ENCODE results near the gene RAB40C. TPM values are rescaled to one million over a fixed set of nuclear protein-coding genes. Genes with fewer than 3 reads are reported as not detected.

RAB40C gene
- total RNA-seq, 1 experiment from 2014 or later = 26.3 TPM

GRCh38 chr16:641326-642188 is 51.7 kb downstream of the RAB40C start, which contains the start of gene MCRIP2:
Gene MCRIP2 (plus strand): TSS chr16:641828. CDS start chr16:641992, 164 bp downstream.
- DNase-seq = peak; percentile 100
- Histone ChIP-seq H3K36me3 (replicated peaks; ENCODE audit: control insufficient read depth, insufficient read depth, low read length) (no peaks in the 10 kb centered on the region; the same call in 1 of the 2 replicates), H3K4me3 (ENCODE audit: insufficient read depth, low read depth, low read length) (peak within 1 kb of the TSS; percentile 70), H3K27me3 (ENCODE audit: control insufficient read depth, insufficient read depth, low read length) (peaks cover 3% of the 10 kb centered on the region)

DNA sequence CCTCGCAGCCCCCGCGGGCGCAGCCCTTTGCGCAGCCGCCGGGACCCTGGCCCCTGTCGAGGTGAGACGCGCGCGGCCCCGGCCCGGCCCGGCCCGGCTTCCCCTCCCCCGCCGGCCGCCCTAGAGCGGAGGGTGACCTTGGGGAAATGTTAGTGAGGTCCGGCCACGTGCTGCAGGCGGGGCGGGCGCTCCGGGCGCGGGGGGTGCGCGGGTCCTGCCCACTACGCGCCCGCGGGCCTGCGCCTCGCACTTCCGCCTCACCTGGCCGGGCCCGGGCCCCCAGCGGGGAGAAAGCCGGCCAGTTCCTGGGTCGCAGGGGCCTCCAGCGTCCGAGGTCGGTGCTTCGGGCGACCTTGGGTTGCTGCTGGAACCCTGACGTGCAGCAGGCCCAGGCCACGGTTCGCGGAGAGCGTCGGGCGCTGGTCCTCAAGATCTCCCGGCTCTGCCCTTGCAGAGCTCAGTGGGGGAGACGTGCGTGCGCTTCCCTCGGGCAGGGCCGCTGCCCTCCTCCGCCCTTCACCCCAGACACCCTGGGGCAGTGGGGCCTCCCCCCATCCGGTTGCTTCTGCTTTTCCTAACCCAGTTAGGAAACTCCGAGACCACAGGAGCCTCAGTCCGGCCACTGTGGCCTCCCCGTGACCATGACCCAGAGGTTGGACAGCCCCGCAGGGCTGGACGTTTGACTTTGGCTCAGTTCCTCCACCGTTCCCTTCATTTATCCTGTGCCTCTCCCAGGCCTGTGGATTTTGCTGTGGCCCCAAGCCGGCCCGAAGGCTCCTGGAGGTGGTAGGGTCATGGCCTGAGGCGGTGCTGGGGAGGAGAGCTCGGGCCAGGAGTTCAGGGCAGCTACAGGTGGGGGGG is 52.6 kb downstream of the RAB40C start:
- peak; percentile 93 for DNase-seq
- H3K4me3 ChIP-seq (ENCODE audit: insufficient read depth, low read depth, low read length) = peak overlapping the region; percentile 70
- H3K27me3 ChIP-seq (ENCODE audit: control insufficient read depth, insufficient read depth, low read length) = peaks cover 3% of the 10 kb centered on the region
- H3K36me3 ChIP-seq (replicated peaks; ENCODE audit: control insufficient read depth, insufficient read depth, low read length) = no peaks in the 10 kb centered on the region; the same call in 1 of the 2 replicates

- peak; percentile 74 for DNase-seq
- peak overlapping the region; percentile 70; the same call in 1 of the 2 replicates for H3K4me3 ChIP-seq (ENCODE audit: insufficient read depth, low read depth, low read length)
- H3K27me3 ChIP-seq (ENCODE audit: control insufficient read depth, insufficient read depth, low read length) = peaks cover 3% of the 10 kb centered on the region
- H3K36me3 ChIP-seq (replicated peaks; ENCODE audit: control insufficient read depth, insufficient read depth, low read length) = no peaks in the 10 kb centered on the region; the same call in 1 of the 2 replicates
Observed at GRCh38 chr16:643050-643368, 53.1 kb downstream of the RAB40C start.

DNA sequence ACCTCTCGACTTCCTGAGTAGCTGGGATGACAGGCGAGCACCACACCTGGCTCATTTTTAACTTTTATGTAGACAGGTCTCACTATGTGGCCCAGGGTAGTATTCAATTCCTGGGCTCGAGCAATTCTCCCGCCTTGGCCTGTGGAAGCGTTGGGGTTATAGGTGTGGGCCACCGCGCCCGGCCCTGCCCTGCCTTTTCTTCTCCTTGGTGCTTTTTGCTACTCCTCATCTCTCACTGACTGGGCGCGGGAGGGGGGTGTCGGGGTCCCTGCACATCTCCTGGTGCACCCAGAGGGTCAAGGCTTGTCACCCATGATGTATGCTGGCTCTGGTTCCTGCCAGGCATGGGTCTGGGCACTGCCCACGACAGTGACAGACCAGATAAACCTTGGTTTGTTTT is 54.7 kb downstream of the RAB40C start:
- H3K36me3 ChIP-seq (replicated peaks; ENCODE audit: control insufficient read depth, insufficient read depth, low read length) = no peaks in the 10 kb centered on the region; the same call in 1 of the 2 replicates
- no peak for DNase-seq
- H3K27me3 ChIP-seq (ENCODE audit: control insufficient read depth, insufficient read depth, low read length) = peaks cover 3% of the 10 kb centered on the region
- H3K4me3 ChIP-seq (ENCODE audit: insufficient read depth, low read depth, low read length) = no peak overlapping the region

DNA sequence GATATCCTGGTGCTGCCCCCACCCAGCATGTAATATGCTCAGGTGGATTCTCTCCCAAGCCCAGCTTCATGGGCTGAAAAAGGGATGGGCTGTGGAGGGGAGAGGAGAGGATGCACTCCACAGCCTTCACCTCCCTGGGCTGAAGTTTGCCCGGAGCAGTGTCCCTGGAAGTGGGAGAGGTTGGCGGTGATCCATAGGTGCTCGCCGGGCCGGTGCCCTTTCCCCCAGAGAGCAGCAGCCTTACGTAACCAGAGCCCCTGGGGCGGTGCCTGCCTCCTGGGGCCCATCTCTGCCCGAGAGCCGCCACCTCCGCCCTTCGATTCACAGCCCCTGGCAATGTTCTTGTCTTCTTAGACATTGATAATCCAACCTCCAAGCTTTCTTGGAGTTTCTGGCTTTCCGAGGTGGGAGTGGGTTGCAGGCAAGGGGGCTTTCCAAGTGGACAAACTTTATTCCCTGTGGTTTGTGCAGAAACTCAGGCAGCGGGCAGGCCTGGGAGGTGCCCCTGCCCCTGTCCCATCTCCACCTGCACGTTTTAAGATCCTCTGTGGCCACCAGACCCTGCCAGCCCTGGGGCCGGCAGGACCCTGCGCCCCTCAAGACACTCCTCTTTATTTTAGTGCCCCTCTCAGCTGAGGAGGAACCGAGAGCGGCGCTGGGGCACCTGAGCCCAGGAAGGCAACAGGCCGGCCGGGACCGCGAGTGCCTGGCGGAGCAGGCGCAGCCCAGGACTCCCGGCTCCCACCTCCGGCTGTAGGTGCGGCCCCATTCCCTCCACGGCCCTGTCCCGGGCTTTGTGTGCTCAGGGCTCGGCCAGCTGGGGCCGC is 56.2 kb downstream of the RAB40C start:
- H3K4me3 ChIP-seq (ENCODE audit: insufficient read depth, low read depth, low read length) = no peak overlapping the region
- no peaks in the 10 kb centered on the region; the same call in 1 of the 2 replicates for H3K36me3 ChIP-seq (replicated peaks; ENCODE audit: control insufficient read depth, insufficient read depth, low read length)
- DNase-seq = no peak
- H3K27me3 ChIP-seq (ENCODE audit: control insufficient read depth, insufficient read depth, low read length) = peaks cover 3% of the 10 kb centered on the region

DNA sequence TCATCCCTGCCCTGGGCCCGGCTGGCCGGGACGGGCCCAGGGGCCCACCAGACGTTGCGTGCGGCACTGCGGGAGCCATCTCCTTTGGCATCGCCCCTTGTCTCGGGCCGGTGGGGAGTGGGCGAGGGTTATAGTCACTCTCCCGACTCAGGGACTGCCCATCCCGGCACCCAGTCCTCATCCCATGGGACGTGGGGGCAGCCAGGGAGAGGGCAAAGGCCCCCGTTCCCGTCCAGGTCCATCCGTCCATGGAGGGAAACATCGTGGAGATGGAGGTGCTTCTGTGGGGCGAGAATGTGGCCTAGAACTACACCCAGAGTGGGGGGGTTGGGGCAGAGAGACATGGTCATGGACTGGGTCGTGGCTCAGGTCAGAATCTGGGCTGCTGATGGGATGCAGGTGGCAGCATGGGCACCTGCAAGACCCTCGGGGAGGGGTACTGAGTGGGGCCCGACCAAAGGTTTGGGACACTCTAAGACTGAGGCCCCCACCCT is 56.9 kb downstream of the RAB40C start:
- H3K4me3 ChIP-seq (ENCODE audit: insufficient read depth, low read depth, low read length) = no peak overlapping the region
- no peak for DNase-seq
- H3K27me3 ChIP-seq (ENCODE audit: control insufficient read depth, insufficient read depth, low read length) = peaks cover 3% of the 10 kb centered on the region
- H3K36me3 ChIP-seq (replicated peaks; ENCODE audit: control insufficient read depth, insufficient read depth, low read length) = no peaks in the 10 kb centered on the region; the same call in 1 of the 2 replicates

- no peak for DNase-seq
- no peak overlapping the region for H3K4me3 ChIP-seq (ENCODE audit: insufficient read depth, low read depth, low read length)
- H3K27me3 ChIP-seq (ENCODE audit: control insufficient read depth, insufficient read depth, low read length) = peaks cover 2% of the 10 kb centered on the region
- no peaks in the 10 kb centered on the region; the same call in 1 of the 2 replicates for H3K36me3 ChIP-seq (replicated peaks; ENCODE audit: control insufficient read depth, insufficient read depth, low read length)
Observed at GRCh38 chr16:647173-647902, 57.5 kb downstream of the RAB40C start.

DNA sequence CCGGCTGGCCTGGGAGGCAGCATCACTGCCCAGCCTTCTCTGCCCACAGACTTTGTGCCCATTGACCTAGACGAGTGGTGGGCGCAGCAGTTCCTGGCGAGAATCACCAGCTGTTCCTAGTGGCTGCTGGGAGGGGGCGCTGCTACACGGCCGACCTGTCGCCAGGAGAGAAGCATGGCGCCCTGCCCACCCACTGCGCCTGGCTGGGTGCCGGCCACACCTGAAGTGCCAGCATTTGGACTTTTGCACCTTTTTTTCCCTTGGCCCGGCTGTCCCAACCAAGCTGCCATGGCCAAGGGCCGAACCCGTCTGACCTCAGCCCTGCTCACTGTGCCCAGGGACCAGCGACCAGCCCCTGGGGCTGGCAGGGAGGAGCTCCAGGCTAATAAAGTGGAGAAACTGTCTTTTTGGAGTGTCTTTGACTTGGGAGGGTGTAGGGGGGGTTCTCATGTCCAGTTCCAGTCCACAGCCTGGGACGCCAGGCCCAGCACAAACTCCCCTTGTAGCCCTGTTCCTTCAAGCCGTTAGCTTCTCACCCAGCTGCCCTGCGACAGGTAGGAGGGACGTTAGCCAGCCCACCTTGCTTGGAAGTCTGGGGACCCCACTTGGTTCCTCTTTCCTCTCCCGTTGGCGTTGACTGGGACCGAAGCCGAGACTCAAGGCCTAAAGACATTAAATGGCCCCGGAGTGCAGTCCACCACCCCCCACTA is 58.4 kb downstream of the RAB40C start:
- DNase-seq = peak; percentile 92
- peak overlapping the region; percentile 74 for H3K4me3 ChIP-seq (ENCODE audit: insufficient read depth, low read depth, low read length)
- no peaks in the 10 kb centered on the region for H3K27me3 ChIP-seq (ENCODE audit: control insufficient read depth, insufficient read depth, low read length)
- no peaks in the 10 kb centered on the region; the same call in 1 of the 2 replicates for H3K36me3 ChIP-seq (replicated peaks; ENCODE audit: control insufficient read depth, insufficient read depth, low read length)

DNA sequence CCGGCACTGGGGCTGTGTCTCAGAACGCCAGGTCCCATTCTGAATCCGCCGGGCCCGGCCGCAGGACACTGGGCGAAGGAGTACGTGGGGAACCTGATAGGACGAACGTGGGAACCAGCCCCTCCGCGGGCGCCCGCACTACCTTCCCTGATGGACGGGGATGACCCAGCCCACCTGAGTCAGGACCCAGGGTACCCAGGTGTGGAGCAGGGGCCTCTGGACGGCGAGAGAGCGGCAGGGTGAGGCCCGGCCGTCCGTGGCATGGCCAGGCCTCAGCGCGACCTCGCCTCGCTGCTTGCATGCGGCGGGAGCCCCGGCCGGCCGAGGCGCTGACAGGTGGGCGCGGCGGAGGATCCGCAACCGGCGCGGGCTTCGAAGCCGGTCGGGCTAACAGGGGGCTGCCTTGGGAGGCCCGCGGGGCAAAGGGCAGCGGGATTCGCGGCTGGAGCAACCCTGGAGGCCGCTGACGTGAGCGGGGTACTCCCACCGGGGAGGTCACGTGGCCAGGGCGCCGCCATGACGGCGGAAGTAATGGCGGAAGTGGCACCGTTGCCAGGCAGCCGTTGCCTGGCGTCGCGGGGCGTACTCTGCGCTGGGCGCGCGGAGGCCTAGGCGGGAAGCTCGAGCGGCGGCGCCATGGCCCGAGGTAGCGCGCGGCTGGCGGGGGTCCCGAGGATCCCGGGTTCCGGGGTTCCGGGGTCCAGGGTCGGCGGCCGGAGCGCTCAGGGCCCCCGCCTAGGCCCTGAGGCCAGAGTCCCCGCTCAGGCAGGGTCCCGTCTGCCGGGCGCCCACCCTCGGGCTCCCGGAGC is 59.1 kb downstream of the RAB40C start, which contains the start of gene WDR90:
WDR90 (plus strand) TSS at position 585 of the 809 bp plus-strand sequence; CDS start at position 637, 52 bp downstream.
- Histone ChIP-seq H3K4me3 (ENCODE audit: insufficient read depth, low read depth, low read length) (peak within 1 kb of the TSS; percentile 74), H3K36me3 (replicated peaks; ENCODE audit: control insufficient read depth, insufficient read depth, low read length) (no peaks in the 10 kb centered on the region; the same call in 1 of the 2 replicates), H3K27me3 (ENCODE audit: control insufficient read depth, insufficient read depth, low read length) (no peaks in the 10 kb centered on the region)
- peak; percentile 98 for DNase-seq

DNA sequence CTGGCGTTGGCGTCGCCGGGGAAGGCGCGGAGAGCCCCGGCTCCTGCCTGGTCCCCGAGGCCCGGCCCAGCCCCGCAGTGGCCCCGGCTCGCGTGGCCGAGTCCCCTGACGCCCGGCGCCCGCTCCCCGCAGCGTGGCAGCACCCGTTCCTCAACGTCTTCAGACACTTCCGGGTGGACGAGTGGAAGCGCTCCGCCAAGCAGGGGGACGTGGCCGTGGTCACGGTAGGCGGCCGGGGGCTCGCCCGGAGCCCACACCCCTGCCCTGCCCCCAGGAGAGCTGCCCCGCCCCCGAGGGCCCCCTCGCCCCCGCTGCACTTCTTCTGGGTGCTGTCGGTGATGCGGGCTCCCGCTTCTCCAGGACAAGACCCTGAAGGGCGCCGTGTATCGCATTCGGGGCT is 59.8 kb downstream of the RAB40C start:
- Histone ChIP-seq H3K27me3 (ENCODE audit: control insufficient read depth, insufficient read depth, low read length) (no peaks in the 10 kb centered on the region), H3K4me3 (ENCODE audit: insufficient read depth, low read depth, low read length) (peak overlapping the region; percentile 74), H3K36me3 (replicated peaks; ENCODE audit: control insufficient read depth, insufficient read depth, low read length) (no peaks in the 10 kb centered on the region; the same call in 1 of the 2 replicates)
- DNase-seq = peak; percentile 78

- DNase-seq = no peak
- Histone ChIP-seq H3K27me3 (ENCODE audit: control insufficient read depth, insufficient read depth, low read length) (no peaks in the 10 kb centered on the region), H3K36me3 (replicated peaks; ENCODE audit: control insufficient read depth, insufficient read depth, low read length) (no peaks in the 10 kb centered on the region; the same call in 1 of the 2 replicates), H3K4me3 (ENCODE audit: insufficient read depth, low read depth, low read length) (no peak overlapping the region)
Observed at GRCh38 chr16:651844-652243, 62.0 kb downstream of the RAB40C start.

All from H7 (cell line).